ENCODE results near the gene SDK1.

DNA sequence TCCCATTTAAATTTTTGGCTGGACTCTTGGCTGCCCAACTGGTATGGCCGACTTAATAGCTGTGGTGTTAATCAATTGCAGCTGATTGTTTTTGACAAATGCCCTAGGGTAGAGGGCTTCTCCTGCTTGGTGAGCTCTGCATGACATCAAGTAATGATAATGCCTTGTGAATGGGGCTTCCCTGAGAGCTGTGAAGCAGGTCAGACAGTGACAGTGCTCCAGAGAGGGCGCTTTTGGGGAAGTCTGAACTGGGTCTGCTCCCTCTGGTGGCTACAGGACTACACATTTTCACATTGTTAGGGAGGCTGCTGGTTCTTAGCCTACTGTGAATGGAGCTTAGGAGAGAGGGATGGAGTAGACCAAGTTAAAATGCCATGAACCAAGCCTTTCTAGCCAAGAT, 98.8 kb downstream of the SDK1 start:
- TF ChIP-seq SP1 (IDR thresholded peaks at IDR 0.05) (no peak), TARDBP (IDR thresholded peaks at IDR 0.05) (no peak), BHLHE40 (IDR thresholded peaks at IDR 0.05; ENCODE audit: borderline replicate concordance) (no peak), PKNOX1 (IDR thresholded peaks at IDR 0.05) (no peak), FOXK2 (IDR thresholded peaks at IDR 0.05) (no peak), CTBP1 (IDR thresholded peaks at IDR 0.05; ENCODE audit: borderline replicate concordance) (no peak), FOXA1 (IDR thresholded peaks at IDR 0.05) (no peak), NFRKB (IDR thresholded peaks at IDR 0.05) (no peak), ZNF384 (IDR thresholded peaks at IDR 0.05) (no peak), ELF4 (IDR thresholded peaks at IDR 0.05) (no peak), L3MBTL2 (conservative IDR thresholded peaks at IDR 0.05) (no peak), SUZ12 (IDR thresholded peaks at IDR 0.05) (no peak)
